Activated CD8-positive, alpha-beta T cell treated with anti-CD3 and anti-CD28 coated beads for 36 hours (primary cell): ENCODE data around the gene ZBTB1. TPM values are rescaled to one million over a fixed set of nuclear protein-coding genes. Genes with fewer than 3 reads are reported as not detected.

Experiments
- ATAC-seq: fragments of 200-7000 bp; cut with Tn5 transposase; one replicate; pipeline ENCODE4 v1.10.0; 2021; ENCODE audit warnings: mild to moderate bottlenecking, moderate library complexity
- CTCF ChIA-PET: fragments of 350-600 bp; sonication (Branson Sonifier 250); formaldehyde crosslinking; loops from one replicate; lab custom pipeline; 2021; ENCODE audit warnings: antibody characterized with exemption; lab: Charles Lee
- POLR2A ChIA-PET: fragments of 350-600 bp; sonication (Branson Sonifier 250); formaldehyde crosslinking; loops from one replicate; lab custom pipeline; 2021; ENCODE audit warnings: antibody characterized with exemption; lab: Charles Lee
- DNase-seq: peaks from one replicate; pipeline ENCODE4 v3.0.0-alpha.2; 2020
- H3K27ac Mint-ChIP-seq: one replicate; pipeline ENCODE4 v1.8.0; 2021; ENCODE audit warnings: mild to moderate bottlenecking, mixed read lengths
- H3K27me3 Mint-ChIP-seq: one replicate; pipeline ENCODE4 v1.8.0; 2021; ENCODE audit warnings: mixed read lengths
- H3K36me3 Mint-ChIP-seq: one replicate; pipeline ENCODE4 v1.8.0; 2021; ENCODE audit warnings: low read depth, mixed read lengths
- H3K4me1 Mint-ChIP-seq: one replicate; pipeline ENCODE4 v1.8.0; 2021; ENCODE audit warnings: low read depth, mixed read lengths
- H3K4me3 Mint-ChIP-seq: one replicate; pipeline ENCODE4 v1.8.0; 2021; ENCODE audit warnings: mild to moderate bottlenecking, moderate library complexity, mixed read lengths
- H3K9me3 Mint-ChIP-seq: one replicate; pipeline ENCODE4 v1.8.0; 2021; ENCODE audit warnings: mixed read lengths
- CTCF ChIP-seq: fragments of 200-600 bp; IDR thresholded peaks from one replicate; pipeline ENCODE4 v1.8.0; 2022; ENCODE audit warnings: antibody characterized with exemption, mild to moderate bottlenecking
- intact Hi-C: fragments of 100-400 bp; cut with micrococcal nuclease; formaldehyde crosslinking; loops from one replicate; pipeline ENCODE4 v1.10.0; 2022
- total RNA-seq, 2 experiments: library from RNA; stranded (reverse); gene quantifications; one replicate each; pipeline ENCODE4 v1.2.3, GENCODE V29; 2021

Gene ZBTB1
- total RNA-seq, 2 experiments from 2014 or later: 64.7 to 67.8 TPM

GRCh38 chr14:64541261-64541971 is 36.8 kb downstream of the ZBTB1 start:
- H3K9me3 Mint-ChIP-seq: peaks cover 6% of the 10 kb centered on the region
- ChIA-PET POLR2A (interaction anchor here (0.8 to 1.7 kb wide), 7 partner anchors 9 to 154 kb away, joined by 3 to 4 read pairs (median 3); partner anchors contain the start of gene ZBTB1), CTCF (interaction anchor here (0.8 to 4.7 kb wide), 4 partner anchors 14 to 102 kb away, joined by 3 to 28 read pairs (median 6); no protein-coding TSS in a partner anchor)
- no peak for TF ChIP-seq CTCF
- H3K4me3 Mint-ChIP-seq: peak overlapping the region; percentile 79
- peaks cover 29% of the 10 kb centered on the region for H3K4me1 Mint-ChIP-seq
- intact Hi-C loops: loop anchor here (5.0 kb wide), 1 partner anchor 34 kb away; no protein-coding TSS in a partner anchor
- ATAC-seq (no peak), DNase-seq (peak; percentile 11)
- peaks cover 13% of the 10 kb centered on the region for H3K36me3 Mint-ChIP-seq
- H3K27me3 Mint-ChIP-seq: peaks cover 31% of the 10 kb centered on the region
- H3K27ac Mint-ChIP-seq: no peak overlapping the region

GRCh38 chr14:64541972-64542835 is 37.6 kb downstream of the ZBTB1 start:
- ChIA-PET POLR2A (interaction anchor here (0.8 to 1.7 kb wide), 4 partner anchors 8 to 44 kb away, joined by 3 to 4 read pairs (median 3); partner anchors contain the start of gene ZBTB1), CTCF (interaction anchor here (0.8 to 4.7 kb wide), 7 partner anchors 12 to 223 kb away, joined by 3 to 28 read pairs (median 3); no protein-coding TSS in a partner anchor)
- H3K4me3 Mint-ChIP-seq: peak overlapping the region; percentile 79
- ATAC-seq: no peak
- TF ChIP-seq CTCF: no peak
- H3K27ac Mint-ChIP-seq: no peak overlapping the region
- H3K9me3 Mint-ChIP-seq: peaks cover 6% of the 10 kb centered on the region
- H3K36me3 Mint-ChIP-seq: peaks cover 13% of the 10 kb centered on the region
- peaks cover 31% of the 10 kb centered on the region for H3K27me3 Mint-ChIP-seq
- peaks cover 29% of the 10 kb centered on the region for H3K4me1 Mint-ChIP-seq
- peak; percentile 19 for DNase-seq
- intact Hi-C loops: loop anchor here (5.0 kb wide), 1 partner anchor 35 kb away; no protein-coding TSS in a partner anchor

GRCh38 chr14:64542836-64543201 is 38.2 kb downstream of the ZBTB1 start:
- CTCF ChIA-PET: interaction anchor here (1.0 to 4.7 kb wide), 6 partner anchors 11 to 223 kb away, joined by 3 to 28 read pairs (median 4); no protein-coding TSS in a partner anchor
- Mint-ChIP-seq H3K4me3 (peak overlapping the region; percentile 79), H3K27ac (no peak overlapping the region), H3K36me3 (peaks cover 13% of the 10 kb centered on the region), H3K4me1 (peaks cover 29% of the 10 kb centered on the region), H3K9me3 (peaks cover 6% of the 10 kb centered on the region), H3K27me3 (peaks cover 31% of the 10 kb centered on the region)
- no peak for TF ChIP-seq CTCF
- POLR2A ChIA-PET: interaction anchor here (1.7 kb wide), 1 partner anchor 20 kb away, joined by 3 read pairs; no protein-coding TSS in a partner anchor
- ATAC-seq (no peak), DNase-seq (no peak)
- intact Hi-C loops: loop anchor here (5.0 kb wide), 1 partner anchor 36 kb away; no protein-coding TSS in a partner anchor

- Mint-ChIP-seq H3K4me1 (peaks cover 30% of the 10 kb centered on the region), H3K27me3 (peaks cover 28% of the 10 kb centered on the region), H3K9me3 (peaks cover 6% of the 10 kb centered on the region), H3K4me3 (no peak overlapping the region), H3K27ac (no peak overlapping the region), H3K36me3 (peaks cover 13% of the 10 kb centered on the region)
- POLR2A ChIA-PET: no interaction called here
- intact Hi-C loops: loop anchor here (5.0 kb wide), 1 partner anchor 37 kb away; no protein-coding TSS in a partner anchor
- DNase-seq (no peak), ATAC-seq (no peak)
- no peak for TF ChIP-seq CTCF
- CTCF ChIA-PET: interaction anchor here (4.7 kb wide), 1 partner anchor 92 kb away, joined by 28 read pairs; no protein-coding TSS in a partner anchor
These were observed 40.2 kb downstream of the ZBTB1 start for GRCh38 chr14:64544607-64545312.
